ENCODE measurements around the gene ARID1B.

DNA sequence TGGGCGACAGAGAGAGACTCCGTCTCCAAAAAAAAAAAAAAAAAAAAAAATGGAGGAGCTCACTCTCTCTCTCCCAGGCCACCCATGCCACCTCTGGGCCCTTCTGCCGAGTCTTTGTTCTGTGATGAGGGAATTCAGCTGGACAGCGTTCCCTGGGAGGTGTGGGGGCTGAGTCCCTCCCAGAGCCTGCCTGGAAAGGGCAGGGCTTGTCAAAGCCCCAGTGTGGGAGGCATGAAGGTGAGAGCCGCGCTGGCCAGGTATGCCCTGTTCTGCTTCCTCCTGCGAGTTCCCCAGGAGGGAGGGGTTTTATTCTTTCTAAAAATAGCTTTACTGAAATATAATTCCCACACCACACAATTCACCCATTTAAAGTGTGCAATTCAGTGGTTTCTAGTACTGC, 476.5 kb downstream of the ARID1B start:
- TF ChIP-seq, protein P1, sequence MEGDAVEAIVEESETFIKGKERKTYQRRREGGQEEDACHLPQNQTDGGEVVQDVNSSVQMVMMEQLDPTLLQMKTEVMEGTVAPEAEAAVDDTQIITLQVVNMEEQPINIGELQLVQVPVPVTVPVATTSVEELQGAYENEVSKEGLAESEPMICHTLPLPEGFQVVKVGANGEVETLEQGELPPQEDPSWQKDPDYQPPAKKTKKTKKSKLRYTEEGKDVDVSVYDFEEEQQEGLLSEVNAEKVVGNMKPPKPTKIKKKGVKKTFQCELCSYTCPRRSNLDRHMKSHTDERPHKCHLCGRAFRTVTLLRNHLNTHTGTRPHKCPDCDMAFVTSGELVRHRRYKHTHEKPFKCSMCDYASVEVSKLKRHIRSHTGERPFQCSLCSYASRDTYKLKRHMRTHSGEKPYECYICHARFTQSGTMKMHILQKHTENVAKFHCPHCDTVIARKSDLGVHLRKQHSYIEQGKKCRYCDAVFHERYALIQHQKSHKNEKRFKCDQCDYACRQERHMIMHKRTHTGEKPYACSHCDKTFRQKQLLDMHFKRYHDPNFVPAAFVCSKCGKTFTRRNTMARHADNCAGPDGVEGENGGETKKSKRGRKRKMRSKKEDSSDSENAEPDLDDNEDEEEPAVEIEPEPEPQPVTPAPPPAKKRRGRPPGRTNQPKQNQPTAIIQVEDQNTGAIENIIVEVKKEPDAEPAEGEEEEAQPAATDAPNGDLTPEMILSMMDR (IDR thresholded peaks at IDR 0.05; ENCODE audit: insufficient read depth, low read length, poor library complexity, severe bottlenecking) = no peak
- no peak for TF ChIP-seq EZH2phosphoT487 (conservative IDR thresholded peaks at IDR 0.05; ENCODE audit: low read length)
